ENCODE measurements around the gene MBD3. TPM values are rescaled to one million over a fixed set of nuclear protein-coding genes. Genes with fewer than 3 reads are reported as not detected.
A peak's percentile ranks its signal among the peaks of the same experiment; 100 is the strongest.

The MBD3 gene
- total RNA-seq, 3 donors from 2014 or later, result 153 to 180 (median 163) TPM

DNA sequence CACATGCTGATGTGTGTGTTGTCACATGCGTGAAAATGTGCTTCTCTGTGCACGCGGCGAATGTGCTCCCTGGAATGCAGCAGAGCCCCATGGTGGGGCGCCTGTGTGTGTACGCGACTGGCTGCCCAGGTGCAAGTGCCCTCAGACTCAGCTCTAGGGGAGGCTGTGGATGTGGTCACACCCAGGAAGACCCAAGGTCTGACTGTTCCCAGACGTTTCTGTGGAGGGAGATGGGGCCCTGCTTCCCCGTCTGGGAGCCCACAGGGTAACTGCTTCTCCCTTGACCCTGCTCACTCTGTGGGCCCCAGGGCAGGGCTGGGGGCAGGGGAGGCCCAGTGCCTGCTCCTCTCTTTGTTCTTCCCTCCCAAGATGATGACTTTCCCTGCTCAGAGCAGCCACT, 20.5 kb upstream of the MBD3 start:
- Mint-ChIP-seq H3K36me3 (ENCODE audit: insufficient read depth) (peaks cover 21% of the 10 kb centered on the region), H3K9me3 (no peaks in the 10 kb centered on the region)

GRCh38 chr19:1612114-1613086, 19.7 kb upstream of the MBD3 start:
- H3K27me3 Mint-ChIP-seq (ENCODE audit: low read depth), result no peaks in the 10 kb centered on the region
- H3K4me3 Mint-ChIP-seq, result no peak overlapping the region
- DNase-seq, result no peak
- peaks cover 26% of the 10 kb centered on the region for H3K4me1 Mint-ChIP-seq (ENCODE audit: low read depth)
- H3K36me3 Mint-ChIP-seq (ENCODE audit: insufficient read depth), result peaks cover 19% of the 10 kb centered on the region
- no peak for ATAC-seq
- no peaks in the 10 kb centered on the region for H3K9me3 Mint-ChIP-seq

More for the DNA sequence above, 20.5 kb upstream of the MBD3 start:
- Mint-ChIP-seq H3K27me3 (ENCODE audit: low read depth) (no peaks in the 10 kb centered on the region), H3K4me1 (ENCODE audit: low read depth) (peaks cover 30% of the 10 kb centered on the region), H3K4me3 (no peak overlapping the region)
- no peak for ATAC-seq
- no peak for DNase-seq

GRCh38 chr19:1611353-1611752, 18.7 kb upstream of the MBD3 start:
- Mint-ChIP-seq H3K9me3 (no peaks in the 10 kb centered on the region), H3K36me3 (ENCODE audit: insufficient read depth) (peaks cover 14% of the 10 kb centered on the region), H3K27me3 (ENCODE audit: low read depth) (no peaks in the 10 kb centered on the region), H3K4me1 (ENCODE audit: low read depth) (peaks cover 21% of the 10 kb centered on the region), H3K4me3 (no peak overlapping the region)
- DNase-seq (no peak), ATAC-seq (no peak)

DNA sequence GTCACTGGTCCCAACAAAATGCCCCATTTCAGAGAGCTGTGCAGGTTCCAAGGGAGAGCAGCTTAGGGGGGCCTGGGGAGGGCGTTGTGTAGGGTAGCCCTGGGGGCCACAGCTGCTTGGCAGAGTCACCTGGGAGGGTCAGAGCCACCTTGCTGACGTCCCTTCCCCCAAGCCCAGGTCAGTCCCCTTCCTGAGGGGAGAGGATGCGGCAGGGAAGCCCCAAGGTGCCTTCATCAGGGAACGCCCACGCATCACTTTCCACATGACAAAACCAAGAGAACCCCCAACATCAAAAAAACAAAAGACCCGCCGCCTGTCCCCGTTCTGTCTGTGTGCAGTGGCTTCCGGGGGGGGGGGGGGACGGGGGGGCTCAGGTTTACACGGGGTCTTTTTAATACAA, 17.9 kb upstream of the MBD3 start:
- Mint-ChIP-seq H3K4me1 (ENCODE audit: low read depth) (peaks cover 25% of the 10 kb centered on the region), H3K27me3 (ENCODE audit: low read depth) (no peaks in the 10 kb centered on the region), H3K4me3 (no peak overlapping the region), H3K9me3 (no peaks in the 10 kb centered on the region), H3K36me3 (ENCODE audit: insufficient read depth) (peaks cover 12% of the 10 kb centered on the region)
- DNase-seq (no peak), ATAC-seq (no peak)

DNA sequence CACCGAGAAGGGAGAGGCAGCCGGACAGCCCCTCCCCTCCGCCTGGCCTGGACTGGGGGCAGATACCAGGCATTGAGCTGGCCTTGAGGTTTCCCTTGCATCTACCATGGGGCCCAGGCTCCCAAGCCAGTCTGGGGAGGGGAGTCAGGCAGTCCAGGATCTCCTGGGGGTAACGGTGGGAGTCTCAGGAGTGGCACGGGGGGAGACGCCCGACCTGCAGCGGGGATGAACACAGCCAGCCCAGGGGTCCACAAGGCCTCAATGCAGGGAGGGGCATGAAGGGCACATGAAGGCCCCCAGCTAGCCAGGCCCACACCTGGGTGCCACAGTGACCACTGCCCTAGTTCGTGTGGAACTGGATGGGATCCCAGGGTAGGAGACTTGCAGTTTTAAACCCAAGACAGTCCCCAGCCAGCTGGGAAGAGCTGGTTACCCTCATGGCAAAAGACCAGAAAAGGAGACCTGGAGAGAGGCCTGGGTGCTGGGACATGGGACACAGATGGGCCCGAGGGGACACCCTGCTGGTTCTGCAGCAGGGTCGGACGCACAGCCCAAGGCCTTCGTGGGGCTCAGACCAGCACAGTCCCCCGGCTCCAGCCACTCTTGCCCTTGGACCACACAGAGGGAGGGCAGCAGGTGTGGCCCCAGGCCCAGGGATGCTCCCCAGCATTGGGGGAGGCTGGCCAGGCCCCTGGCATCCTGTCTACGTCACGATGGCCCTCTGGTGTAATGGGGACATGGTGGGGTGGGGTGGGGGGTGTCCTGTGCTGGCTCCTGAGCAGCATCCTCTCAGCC, 17.2 kb upstream of the MBD3 start:
- H3K27me3 Mint-ChIP-seq (ENCODE audit: low read depth), result no peaks in the 10 kb centered on the region
- no peak overlapping the region for H3K4me3 Mint-ChIP-seq
- no peaks in the 10 kb centered on the region for H3K9me3 Mint-ChIP-seq
- ATAC-seq, result no peak
- peaks cover 27% of the 10 kb centered on the region for H3K4me1 Mint-ChIP-seq (ENCODE audit: low read depth)
- peaks cover 11% of the 10 kb centered on the region for H3K36me3 Mint-ChIP-seq (ENCODE audit: insufficient read depth)
- DNase-seq, result no peak

DNA sequence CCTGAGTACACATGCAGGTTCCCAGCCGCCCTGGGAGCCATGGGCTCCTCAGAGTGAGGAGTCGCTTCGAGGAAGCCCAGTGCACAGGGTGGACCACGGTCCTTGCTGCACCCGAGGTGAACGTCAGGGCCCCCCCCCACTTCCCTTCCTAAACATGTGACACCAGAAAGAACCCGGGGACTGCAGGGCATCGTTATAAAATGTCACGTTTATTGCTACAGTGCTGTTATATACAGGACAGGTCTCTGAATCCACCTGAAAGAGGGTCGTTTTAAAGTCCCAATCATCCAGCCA, 16.4 kb upstream of the MBD3 start:
- Mint-ChIP-seq H3K4me1 (ENCODE audit: low read depth) (peaks cover 29% of the 10 kb centered on the region), H3K27me3 (ENCODE audit: low read depth) (no peaks in the 10 kb centered on the region), H3K36me3 (ENCODE audit: insufficient read depth) (peaks cover 6% of the 10 kb centered on the region), H3K9me3 (no peaks in the 10 kb centered on the region), H3K4me3 (peak overlapping the region; percentile 35)
- ATAC-seq, result no peak
- no peak for DNase-seq

DNA sequence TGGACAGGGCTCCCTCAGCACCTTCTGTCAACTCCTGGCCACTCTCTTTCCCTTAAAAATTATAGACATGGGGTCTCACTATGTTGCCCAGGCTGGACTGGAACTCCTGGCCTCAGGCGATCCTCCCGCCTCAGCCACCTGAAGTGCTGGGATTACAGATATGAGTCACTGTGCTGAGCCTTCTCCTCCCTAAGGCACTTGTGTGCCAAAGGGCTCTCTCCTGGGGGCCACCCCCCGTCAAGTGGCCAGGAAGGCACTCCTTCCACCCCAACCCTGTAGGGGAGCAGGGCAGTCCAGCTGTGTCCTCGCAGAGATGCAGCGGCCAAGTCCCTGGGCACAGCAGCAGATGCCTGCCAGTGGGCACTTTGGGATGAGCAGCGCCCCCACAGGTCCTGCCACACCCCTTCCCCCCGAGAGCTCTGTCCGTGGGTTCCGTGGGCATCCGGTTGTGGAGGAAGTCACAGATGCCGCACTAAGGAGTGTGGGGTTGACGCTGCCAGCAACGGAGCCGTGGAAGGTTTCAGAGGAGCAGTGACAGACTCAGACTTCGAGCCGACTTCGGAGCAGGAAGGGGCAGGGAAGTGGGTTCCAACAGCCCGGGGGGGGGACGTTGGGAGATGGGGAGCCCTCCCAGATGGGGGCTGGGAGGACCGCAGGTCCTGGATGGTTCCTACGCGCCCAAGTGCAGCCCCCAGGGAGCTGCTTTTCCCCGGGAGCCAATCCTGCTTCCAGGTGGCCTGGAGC, 15.9 kb upstream of the MBD3 start:
- H3K27me3 Mint-ChIP-seq (ENCODE audit: low read depth), result no peaks in the 10 kb centered on the region
- DNase-seq (no peak), ATAC-seq (no peak)
- no peaks in the 10 kb centered on the region for H3K9me3 Mint-ChIP-seq
- peaks cover 6% of the 10 kb centered on the region for H3K36me3 Mint-ChIP-seq (ENCODE audit: insufficient read depth)
- H3K4me3 Mint-ChIP-seq, result peak overlapping the region; percentile 68
- peaks cover 34% of the 10 kb centered on the region for H3K4me1 Mint-ChIP-seq (ENCODE audit: low read depth)

- Mint-ChIP-seq H3K27me3 (ENCODE audit: low read depth) (no peaks in the 10 kb centered on the region), H3K4me3 (peak overlapping the region; percentile 96), H3K9me3 (no peaks in the 10 kb centered on the region), H3K36me3 (ENCODE audit: insufficient read depth) (peaks cover 5% of the 10 kb centered on the region), H3K4me1 (ENCODE audit: low read depth) (peaks cover 44% of the 10 kb centered on the region)
- no peak for DNase-seq
- ATAC-seq, result peak in 1 of 2 donors; percentile 1
These were observed 13.5 kb upstream of the MBD3 start for GRCh38 chr19:1606138-1606651.

DNA sequence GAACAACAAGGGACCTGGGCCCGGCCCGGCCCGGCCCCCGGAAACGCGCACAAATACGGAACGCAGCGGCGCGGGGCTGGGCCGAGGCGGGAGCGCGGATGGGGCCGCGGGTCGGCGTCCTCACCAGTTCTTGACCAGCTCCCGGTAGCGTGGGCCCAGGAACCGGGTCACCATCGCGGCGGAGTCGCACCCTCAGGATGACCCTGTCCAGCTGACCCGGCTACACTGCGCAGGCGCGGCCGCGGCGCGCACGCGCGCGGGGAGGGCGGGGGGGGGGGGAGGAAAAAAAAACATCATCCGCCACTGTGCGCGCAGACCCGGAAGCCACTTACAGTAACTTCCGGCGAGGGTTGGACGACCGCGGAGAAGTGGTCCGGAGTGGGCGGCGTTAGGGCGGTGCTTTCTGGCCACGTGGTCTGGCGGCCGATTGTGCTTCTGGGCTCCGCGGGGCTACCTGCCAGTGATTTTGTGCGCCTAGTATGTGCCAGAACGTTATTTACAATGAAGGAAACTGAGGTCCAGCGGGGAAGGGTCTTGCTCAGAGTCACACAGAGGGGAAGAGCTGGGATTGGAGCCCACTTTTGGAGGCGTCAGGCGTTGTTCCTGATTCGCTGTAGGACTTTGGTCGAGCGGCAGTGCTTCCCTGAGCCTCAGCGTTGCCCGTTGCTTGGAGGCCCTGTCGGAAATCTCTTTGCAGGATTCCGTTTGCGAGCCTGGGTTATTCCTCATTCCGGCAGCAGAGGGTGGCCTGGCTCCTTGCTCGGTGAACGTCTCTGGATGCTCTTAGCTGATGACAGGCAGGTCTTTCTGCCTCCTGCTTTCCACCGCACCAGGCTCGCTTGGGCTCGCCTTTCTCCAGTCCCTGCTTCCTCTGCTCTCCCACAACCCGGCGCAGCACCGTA, 12.8 kb upstream of the MBD3 start, which contains the start of gene UQCR11:
Gene UQCR11 (minus strand): TSS at position 227 of the 902 bp plus-strand sequence. CDS start 53 bp downstream, at position 174.
- peaks cover 4% of the 10 kb centered on the region for H3K36me3 Mint-ChIP-seq (ENCODE audit: insufficient read depth)
- H3K9me3 Mint-ChIP-seq, result no peaks in the 10 kb centered on the region
- peaks cover 43% of the 10 kb centered on the region for H3K4me1 Mint-ChIP-seq (ENCODE audit: low read depth)
- DNase-seq (peak; percentile 88), ATAC-seq (peak; percentile 86)
- peak within 1 kb of the TSS; percentile 96 for H3K4me3 Mint-ChIP-seq
- no peaks in the 10 kb centered on the region for H3K27me3 Mint-ChIP-seq (ENCODE audit: low read depth)

DNA sequence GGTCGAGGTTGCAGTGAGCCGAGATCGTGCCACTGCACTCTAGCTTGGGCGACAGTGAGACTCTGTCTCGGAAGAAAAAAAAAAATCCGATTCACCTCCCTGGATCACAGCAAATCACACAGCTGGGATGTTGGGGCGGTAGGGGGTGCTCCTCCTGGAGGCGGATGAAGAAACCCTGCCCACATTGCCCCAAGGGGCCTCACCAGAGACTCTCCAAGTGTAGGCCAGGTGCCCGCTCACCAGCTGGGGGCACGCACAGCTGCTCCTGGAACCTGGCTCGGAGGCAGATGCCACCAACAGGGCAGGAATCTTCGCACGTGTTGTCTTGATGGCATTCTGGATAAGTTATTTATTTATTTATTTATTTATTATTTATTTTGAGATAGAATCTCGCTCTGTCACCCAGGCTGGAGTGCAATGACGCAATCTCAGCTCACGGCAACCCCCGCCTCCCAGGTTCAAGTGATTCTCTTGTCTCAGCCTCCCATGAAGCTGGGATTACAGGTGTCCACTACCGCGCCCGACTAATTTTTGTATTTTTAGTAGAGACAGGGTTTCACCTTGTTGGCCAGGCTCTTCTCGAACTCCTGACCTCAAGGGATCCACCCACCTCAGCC, 9.5 kb upstream of the MBD3 start:
- H3K4me3 Mint-ChIP-seq, result no peak overlapping the region
- no peaks in the 10 kb centered on the region for H3K27me3 Mint-ChIP-seq (ENCODE audit: low read depth)
- DNase-seq (no peak), ATAC-seq (no peak)
- no peaks in the 10 kb centered on the region for H3K9me3 Mint-ChIP-seq
- H3K4me1 Mint-ChIP-seq (ENCODE audit: low read depth), result peaks cover 26% of the 10 kb centered on the region
- H3K36me3 Mint-ChIP-seq (ENCODE audit: insufficient read depth), result peaks cover 11% of the 10 kb centered on the region

DNA sequence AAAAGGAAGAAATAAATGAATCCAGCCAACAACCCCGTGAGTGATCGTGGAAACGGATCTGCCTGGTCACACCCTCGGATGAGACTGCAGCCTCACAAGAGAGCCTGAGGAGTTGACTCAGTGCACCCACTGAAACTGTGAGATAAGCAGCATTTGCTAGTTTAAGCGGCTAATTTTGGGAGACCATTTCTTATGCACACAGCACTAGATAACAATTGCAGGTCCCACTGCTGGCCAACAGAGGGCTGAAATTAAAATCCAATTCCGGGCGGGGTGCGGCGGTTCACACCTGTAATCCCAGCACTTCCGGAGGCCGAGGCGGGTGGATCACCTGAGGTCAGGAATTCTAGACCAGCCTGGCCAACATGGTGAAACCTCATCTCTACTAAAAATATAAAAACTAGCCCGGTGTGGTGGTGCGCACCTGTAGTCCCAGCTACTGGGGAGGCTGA, 9.0 kb upstream of the MBD3 start:
- Mint-ChIP-seq H3K27me3 (ENCODE audit: low read depth) (no peaks in the 10 kb centered on the region), H3K4me3 (no peak overlapping the region), H3K36me3 (ENCODE audit: insufficient read depth) (peaks cover 12% of the 10 kb centered on the region), H3K9me3 (no peaks in the 10 kb centered on the region), H3K4me1 (ENCODE audit: low read depth) (peaks cover 25% of the 10 kb centered on the region)
- DNase-seq (no peak), ATAC-seq (no peak)

- DNase-seq (no peak), ATAC-seq (no peak)
- Mint-ChIP-seq H3K27me3 (ENCODE audit: low read depth) (no peaks in the 10 kb centered on the region), H3K4me3 (no peak overlapping the region), H3K36me3 (ENCODE audit: insufficient read depth) (peaks cover 12% of the 10 kb centered on the region), H3K4me1 (ENCODE audit: low read depth) (peaks cover 18% of the 10 kb centered on the region), H3K9me3 (no peaks in the 10 kb centered on the region)
These were observed 6.8 kb upstream of the MBD3 start for GRCh38 chr19:1599460-1599846.
